ENCODE measurements around the gene RIT2.

The RIT2 gene

DNA sequence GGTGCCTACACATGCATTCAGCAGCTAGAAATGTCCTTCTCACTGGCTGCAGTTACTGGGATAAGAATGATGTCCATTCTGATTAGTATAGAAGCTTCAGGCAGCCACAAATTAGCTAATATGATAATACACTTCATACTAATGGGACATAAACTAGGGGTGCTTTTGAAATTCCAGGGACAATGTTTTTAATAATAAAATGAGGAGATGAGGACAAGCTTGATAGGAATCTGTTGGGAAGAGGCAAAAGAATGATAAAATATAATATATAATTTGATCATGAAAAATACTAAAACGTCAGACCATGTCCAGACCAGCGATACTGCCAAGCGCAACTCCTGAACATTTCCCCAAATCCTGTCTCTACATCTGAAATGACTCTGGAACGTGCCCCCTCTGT is 157.1 kb downstream of the RIT2 start:
- Histone ChIP-seq H3K9me3 (ENCODE audit: control insufficient read depth, insufficient read depth, low read depth, low read length) (no peaks in the 10 kb centered on the region), H3K4me3 (ENCODE audit: low read depth, low read length) (no peak overlapping the region), H3K27ac (ENCODE audit: extremely low read depth, low read depth, low read length) (no peak overlapping the region), H3K4me1 (ENCODE audit: control insufficient read depth, insufficient read depth, low read length) (peaks cover 9% of the 10 kb centered on the region), H3K36me3 (ENCODE audit: control insufficient read depth in 2 of 2, insufficient read depth in 1 of 2, low read length in 2 of 2) (no peaks in the 10 kb centered on the region)
- ChIA-PET CTCF (no interaction called here), POLR2A (no interaction called here)
- TF ChIP-seq ZNF202 (tag by site-specific recombination; IDR thresholded peaks at IDR 0.05; ENCODE audit: borderline replicate concordance) (no peak), MYNN (tag by site-specific recombination; IDR thresholded peaks at IDR 0.05; ENCODE audit: borderline replicate concordance) (no peak), ZNF221 (tag by site-specific recombination; IDR thresholded peaks at IDR 0.05; ENCODE audit: borderline replicate concordance) (no peak), SETDB1 (IDR thresholded peaks at IDR 0.05; ENCODE audit: insufficient read length, low read length) (no peak), ZNF785 (tag by site-specific recombination; IDR thresholded peaks at IDR 0.05) (no peak), ZBTB20 (tag by site-specific recombination; IDR thresholded peaks at IDR 0.05) (no peak), ZNF626 (tag by site-specific recombination; IDR thresholded peaks at IDR 0.05) (no peak), BCL11A (tag by site-specific recombination; IDR thresholded peaks at IDR 0.05; ENCODE audit: low read depth) (no peak), ZNF768 (tag by site-specific recombination; IDR thresholded peaks at IDR 0.05) (no peak), ZNF701 (tag by site-specific recombination; IDR thresholded peaks at IDR 0.05) (no peak), ZFHX2 (tag by site-specific recombination; conservative IDR thresholded peaks at IDR 0.05) (no peak)
- TF ChIP-seq, protein P1, sequence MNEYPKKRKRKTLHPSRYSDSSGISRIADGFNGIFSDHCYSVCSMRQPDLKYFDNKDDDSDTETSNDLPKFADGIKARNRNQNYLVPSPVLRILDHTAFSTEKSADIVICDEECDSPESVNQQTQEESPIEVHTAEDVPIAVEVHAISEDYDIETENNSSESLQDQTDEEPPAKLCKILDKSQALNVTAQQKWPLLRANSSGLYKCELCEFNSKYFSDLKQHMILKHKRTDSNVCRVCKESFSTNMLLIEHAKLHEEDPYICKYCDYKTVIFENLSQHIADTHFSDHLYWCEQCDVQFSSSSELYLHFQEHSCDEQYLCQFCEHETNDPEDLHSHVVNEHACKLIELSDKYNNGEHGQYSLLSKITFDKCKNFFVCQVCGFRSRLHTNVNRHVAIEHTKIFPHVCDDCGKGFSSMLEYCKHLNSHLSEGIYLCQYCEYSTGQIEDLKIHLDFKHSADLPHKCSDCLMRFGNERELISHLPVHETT (tag by site-specific recombination; IDR thresholded peaks at IDR 0.05) = no peak

DNA sequence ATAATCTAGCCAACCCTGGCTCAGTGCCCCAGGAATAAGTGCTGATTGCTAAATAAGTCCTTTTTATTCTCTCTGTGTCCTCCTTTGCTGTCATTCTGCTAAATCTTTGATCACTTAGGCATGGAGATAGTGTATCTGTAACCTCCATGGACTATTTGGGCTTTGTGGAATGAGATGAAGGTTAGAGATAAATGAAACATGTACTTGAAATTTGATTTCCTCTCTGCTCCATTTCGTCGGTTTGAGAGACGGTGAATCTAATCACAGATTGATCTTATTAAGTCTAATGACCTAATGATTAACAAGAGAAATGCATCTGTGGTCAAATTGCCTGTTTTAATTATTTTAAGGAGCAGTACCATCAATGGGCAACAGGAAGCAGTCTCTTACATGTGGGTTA is 159.2 kb downstream of the RIT2 start:
- Histone ChIP-seq H3K4me3 (ENCODE audit: low read depth, low read length) (no peak overlapping the region), H3K9me3 (ENCODE audit: control insufficient read depth, insufficient read depth, low read depth, low read length) (no peaks in the 10 kb centered on the region), H3K4me1 (ENCODE audit: control insufficient read depth, insufficient read depth, low read length) (peaks cover 12% of the 10 kb centered on the region), H3K36me3 (ENCODE audit: control insufficient read depth in 2 of 2, insufficient read depth in 1 of 2, low read length in 2 of 2) (no peaks in the 10 kb centered on the region), H3K27ac (ENCODE audit: extremely low read depth, low read depth, low read length) (no peak overlapping the region)
- TF ChIP-seq ZNF248 (tag by site-specific recombination; IDR thresholded peaks at IDR 0.05) (no peak), ZNF155 (tag by site-specific recombination; IDR thresholded peaks at IDR 0.05) (no peak), ZNF571 (tag by site-specific recombination; IDR thresholded peaks at IDR 0.05) (no peak), KLF1 (tag by site-specific recombination; IDR thresholded peaks at IDR 0.05) (no peak), SALL2 (tag by site-specific recombination; IDR thresholded peaks at IDR 0.05; ENCODE audit: borderline replicate concordance) (no peak), ZNF776 (tag by site-specific recombination; IDR thresholded peaks at IDR 0.05; ENCODE audit: borderline replicate concordance) (no peak), ZNF654 (tag by site-specific recombination; IDR thresholded peaks at IDR 0.05; ENCODE audit: low read depth) (no peak), ZNF785 (tag by site-specific recombination; IDR thresholded peaks at IDR 0.05) (no peak)
- TF ChIP-seq, protein P2, sequence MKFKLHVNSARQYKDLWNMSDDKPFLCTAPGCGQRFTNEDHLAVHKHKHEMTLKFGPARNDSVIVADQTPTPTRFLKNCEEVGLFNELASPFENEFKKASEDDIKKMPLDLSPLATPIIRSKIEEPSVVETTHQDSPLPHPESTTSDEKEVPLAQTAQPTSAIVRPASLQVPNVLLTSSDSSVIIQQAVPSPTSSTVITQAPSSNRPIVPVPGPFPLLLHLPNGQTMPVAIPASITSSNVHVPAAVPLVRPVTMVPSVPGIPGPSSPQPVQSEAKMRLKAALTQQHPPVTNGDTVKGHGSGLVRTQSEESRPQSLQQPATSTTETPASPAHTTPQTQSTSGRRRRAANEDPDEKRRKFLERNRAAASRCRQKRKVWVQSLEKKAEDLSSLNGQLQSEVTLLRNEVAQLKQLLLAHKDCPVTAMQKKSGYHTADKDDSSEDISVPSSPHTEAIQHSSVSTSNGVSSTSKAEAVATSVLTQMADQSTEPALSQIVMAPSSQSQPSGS (tag by site-specific recombination; IDR thresholded peaks at IDR 0.05; ENCODE audit: low read depth) = no peak
- TF ChIP-seq, protein P3, sequence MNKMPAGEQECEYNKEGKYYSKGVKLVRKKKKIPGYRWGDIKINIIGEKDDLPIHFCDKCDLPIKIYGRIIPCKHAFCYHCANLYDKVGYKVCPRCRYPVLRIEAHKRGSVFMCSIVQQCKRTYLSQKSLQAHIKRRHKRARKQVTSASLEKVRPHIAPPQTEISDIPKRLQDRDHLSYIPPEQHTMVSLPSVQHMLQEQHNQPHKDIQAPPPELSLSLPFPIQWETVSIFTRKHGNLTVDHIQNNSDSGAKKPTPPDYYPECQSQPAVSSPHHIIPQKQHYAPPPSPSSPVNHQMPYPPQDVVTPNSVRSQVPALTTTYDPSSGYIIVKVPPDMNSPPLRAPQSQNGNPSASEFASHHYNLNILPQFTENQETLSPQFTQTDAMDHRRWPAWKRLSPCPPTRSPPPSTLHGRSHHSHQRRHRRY (tag by site-specific recombination; IDR thresholded peaks at IDR 0.05) = no peak
- POLR2A ChIA-PET = no interaction called here
- CTCF ChIA-PET = no interaction called here
